SKM-1 (cell line): ENCODE measurements around the gene PSMA7.

ENCODE experiments used
- DNase-seq: peaks from one replicate; lab custom pipeline; 2025; ENCODE audit not compliant: unreplicated experiment; lab: John Stamatoyannopoulos, UW

PSMA7 gene

DNA sequence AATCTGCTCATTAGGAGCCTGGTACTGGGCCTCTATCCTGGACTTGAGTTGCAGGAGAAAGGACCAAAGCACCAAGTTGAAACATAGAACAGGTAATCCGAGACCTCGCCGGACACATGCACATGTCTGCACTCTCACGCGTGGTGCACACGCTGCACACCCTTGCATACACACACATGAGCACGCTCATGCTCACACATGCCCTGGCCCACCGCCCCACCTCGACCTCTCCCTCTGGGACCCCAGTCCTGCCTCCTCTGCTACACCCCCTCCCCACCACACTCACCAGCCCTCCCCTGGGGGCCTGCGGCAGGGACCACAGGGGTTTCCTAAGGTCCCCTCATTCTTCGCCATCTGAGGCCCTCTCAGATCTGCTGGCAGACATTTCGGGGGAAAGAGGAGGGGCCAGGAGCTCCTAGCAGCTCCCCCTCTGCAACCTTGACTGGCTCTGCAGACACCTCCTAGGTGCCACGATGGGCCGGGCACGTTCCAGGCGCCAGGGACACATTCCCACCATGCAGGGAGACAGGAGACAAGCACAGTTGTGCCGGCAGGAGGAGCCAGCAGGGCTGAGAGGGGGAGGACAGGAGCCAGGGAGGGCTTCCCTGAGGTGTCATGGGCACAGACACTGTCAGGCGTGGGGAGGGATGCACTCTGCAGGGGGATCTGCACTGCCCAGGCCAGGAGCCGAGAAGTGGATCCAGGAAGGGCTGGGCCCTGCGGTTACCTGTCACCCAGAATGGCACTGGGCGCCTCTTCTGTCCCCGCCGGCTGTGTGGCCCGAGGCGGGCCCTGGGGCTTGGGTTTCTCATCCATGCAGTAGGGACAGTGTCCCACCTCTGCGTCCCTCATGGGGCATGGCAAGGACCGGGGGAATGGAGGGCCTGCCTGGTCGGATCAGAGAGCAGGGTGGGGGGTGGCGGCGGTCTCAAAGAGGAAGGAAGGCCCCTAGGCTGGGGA is 46.5 kb downstream of the PSMA7 start:
- no peak for DNase-seq

DNA sequence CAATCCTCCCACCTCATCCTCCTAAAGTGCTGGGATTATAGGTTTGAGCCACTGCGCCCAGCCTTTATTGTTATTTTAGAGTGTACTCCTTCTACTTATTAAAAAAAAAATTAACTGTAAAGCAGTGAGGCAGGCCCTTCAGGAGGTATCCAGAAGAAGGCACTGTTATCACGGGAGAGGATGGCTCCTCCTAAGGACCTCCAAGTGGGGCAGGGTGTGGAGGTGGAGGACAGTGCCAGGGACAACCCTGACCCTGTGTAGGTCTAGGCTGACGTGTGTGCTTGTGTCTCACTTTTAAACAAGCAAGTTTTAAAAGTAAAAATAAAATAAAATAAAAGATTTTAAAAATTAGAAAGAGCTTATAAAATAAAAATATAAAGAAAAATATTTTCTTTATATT is 53.8 kb downstream of the PSMA7 start:
- no peak for DNase-seq

DNA sequence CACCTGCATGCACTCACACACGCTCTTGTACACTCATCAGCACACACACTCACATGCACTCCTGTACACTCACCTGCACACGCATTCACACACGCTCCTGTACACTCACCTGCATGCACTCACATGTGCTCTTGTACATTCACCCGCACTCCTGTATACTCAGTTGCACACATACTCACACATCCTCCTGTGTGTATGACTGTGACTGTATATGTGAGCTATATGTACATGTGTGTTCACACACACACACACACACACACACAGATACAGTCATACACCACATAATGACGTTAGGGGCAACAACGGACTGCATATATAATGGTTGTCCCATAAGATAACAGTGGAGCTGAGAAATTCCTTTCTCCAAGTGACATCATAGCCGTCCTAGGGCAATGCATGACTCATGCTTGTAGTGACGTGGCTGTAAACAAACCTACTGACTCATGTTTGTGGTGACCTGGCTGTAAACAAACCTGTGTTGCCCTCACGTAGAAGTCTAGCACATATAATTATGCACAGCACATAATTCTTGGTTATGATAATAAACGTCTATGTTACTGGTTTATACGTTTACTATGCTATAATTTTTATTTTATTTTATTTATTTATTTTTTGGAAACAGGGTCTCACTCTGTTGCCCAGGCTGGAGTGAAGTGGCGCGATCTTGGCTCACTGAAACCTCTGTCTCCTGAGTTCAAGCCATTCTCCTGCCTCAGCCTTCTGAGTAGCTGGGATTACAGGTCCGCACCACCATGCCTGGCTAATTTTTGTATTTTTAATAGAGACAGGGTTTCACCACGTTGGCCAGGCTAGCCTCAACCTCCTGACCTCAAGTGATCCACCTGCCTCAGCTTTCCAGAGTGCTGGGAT is 54.7 kb downstream of the PSMA7 start:
- DNase-seq, result no peak

DNA sequence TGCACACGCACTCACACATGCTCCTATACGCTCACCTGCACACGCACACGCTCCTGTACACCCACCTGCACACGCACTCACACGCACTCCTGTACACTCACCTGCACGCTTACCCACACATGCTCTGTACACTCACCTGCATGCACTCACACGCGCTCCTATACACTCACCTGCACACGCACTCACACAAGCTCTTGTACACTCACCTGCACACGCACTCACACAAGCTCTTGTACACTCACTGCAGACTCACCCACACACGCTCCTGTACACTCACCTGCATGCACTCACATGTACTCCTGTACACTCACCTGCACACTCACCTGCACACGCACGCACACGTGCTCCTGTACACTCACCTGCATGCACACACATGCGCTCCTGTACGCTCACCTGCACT is 55.6 kb downstream of the PSMA7 start:
- no peak for DNase-seq

DNA sequence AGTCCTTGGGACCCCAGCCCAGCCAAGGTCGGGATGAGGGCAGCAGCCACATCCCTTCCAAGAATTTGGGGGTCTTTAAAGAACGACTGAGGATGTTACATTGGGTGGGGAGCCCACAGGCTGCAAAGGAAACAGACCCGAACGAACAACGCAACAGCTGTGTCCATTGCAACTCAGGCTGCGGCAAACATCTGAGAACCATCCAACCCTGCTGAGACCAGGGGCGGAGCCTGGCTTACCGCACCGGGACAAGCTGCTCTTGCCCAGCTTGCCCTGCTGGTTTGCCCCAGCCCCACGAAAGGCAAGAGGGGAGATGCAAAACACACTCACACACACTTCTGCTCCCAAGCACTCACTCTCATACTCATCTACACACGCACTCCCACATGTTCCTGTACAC is 56.0 kb downstream of the PSMA7 start:
- DNase-seq, result no peak
